DOHH2 (cell line): ENCODE measurements around the gene THBS1.

Source experiments
- H3F3A ChIP-seq: fragments of 200-600 bp; sonication (generic), shearing (Covaris generic); 2 replicates; pipeline ENCODE4 v1.6.0; 2016; ENCODE audit warnings: antibody characterized with exemption, mild to moderate bottlenecking; ENCODE audit not compliant: control insufficient read depth, insufficient read depth
- H3K27ac ChIP-seq: fragments of 200-600 bp; sonication (generic); 2 replicates; pipeline ENCODE4 v1.5.1; 2014; ENCODE audit warnings: low read depth, mild to moderate bottlenecking, low read length, moderate library complexity
- H3K27me3 ChIP-seq: fragments of 200-600 bp; sonication (generic); 2 replicates; pipeline ENCODE4 v1.6.1; 2014; ENCODE audit warnings: mild to moderate bottlenecking, low read length, mixed read lengths; ENCODE audit not compliant: control insufficient read depth
- H3K36me3 ChIP-seq: fragments of 200-600 bp; sonication (generic); 2 replicates; pipeline ENCODE4 v1.6.1; 2014; ENCODE audit warnings: mild to moderate bottlenecking, low read length, moderate library complexity, mixed read lengths; ENCODE audit not compliant: control insufficient read depth
- H3K4me1 ChIP-seq: fragments of 200-600 bp; sonication (generic); 2 replicates; pipeline ENCODE4 v1.6.1; 2014; ENCODE audit warnings: mild to moderate bottlenecking, low read length, mixed read lengths; ENCODE audit not compliant: control insufficient read depth
- H3K4me2 ChIP-seq: fragments of 200-600 bp; sonication (generic); 2 replicates; pipeline ENCODE4 v1.6.0; 2014; ENCODE audit warnings: mild to moderate bottlenecking, low read length, moderate library complexity
- H3K4me3 ChIP-seq: fragments of 200-600 bp; sonication (generic); 2 replicates; pipeline ENCODE4 v1.5.1; 2014; ENCODE audit warnings: mild to moderate bottlenecking, low read length, mixed read lengths
- H3K79me2 ChIP-seq: fragments of 200-600 bp; sonication (generic); 2 replicates; pipeline ENCODE4 v1.6.1; 2014; ENCODE audit warnings: mild to moderate bottlenecking, low read length, mixed read lengths; ENCODE audit not compliant: control insufficient read depth
- H3K9me2 ChIP-seq: fragments of 200-600 bp; sonication (generic); replicated peaks from 2 replicates; pipeline ENCODE4 v1.6.1; 2014; ENCODE audit warnings: mild to moderate bottlenecking, low read length, mixed read lengths; ENCODE audit not compliant: control insufficient read depth
- H3K9me3 ChIP-seq: fragments of 200-600 bp; sonication (generic); 2 replicates; pipeline ENCODE4 v1.6.1; 2014; ENCODE audit warnings: antibody characterized with exemption, low read length, mixed read lengths; ENCODE audit not compliant: control insufficient read depth, insufficient read depth
- H4K20me1 ChIP-seq: fragments of 200-600 bp; sonication (generic); 2 replicates; pipeline ENCODE4 v1.6.0; 2014; ENCODE audit warnings: low read depth, mild to moderate bottlenecking, antibody characterized with exemption, low read length, moderate library complexity; ENCODE audit not compliant: control insufficient read depth, insufficient read depth
- CTCF ChIP-seq: fragments of 200-600 bp; sonication (generic); IDR thresholded peaks from one replicate; pipeline ENCODE4 v1.5.1; 2014; ENCODE audit warnings: antibody characterized with exemption, mild to moderate bottlenecking, low read depth, low read length; ENCODE audit not compliant: poor library complexity, severe bottlenecking
- EZH2phosphoT487 ChIP-seq: fragments of 200-600 bp; sonication (generic); IDR thresholded peaks from 2 replicates; pipeline ENCODE4 v1.6.1; 2017; ENCODE audit warnings: borderline replicate concordance, mild to moderate bottlenecking, antibody characterized with exemption, low read length, moderate library complexity, mixed read lengths

The THBS1 gene

GRCh38 chr15:39598958-39599845 lies 18.3 kb downstream of the THBS1 start:
- no peaks in the 10 kb centered on the region for H3F3A ChIP-seq
- H3K9me3 ChIP-seq: no peaks in the 10 kb centered on the region
- H3K27me3 ChIP-seq: no peaks in the 10 kb centered on the region
- no peak overlapping the region for H3K27ac ChIP-seq
- H3K4me3 ChIP-seq: no peak overlapping the region
- no peak overlapping the region for H3K4me2 ChIP-seq
- no peaks in the 10 kb centered on the region for H4K20me1 ChIP-seq
- no peaks in the 10 kb centered on the region for H3K79me2 ChIP-seq
- TF ChIP-seq CTCF: no peak
- no peak for TF ChIP-seq EZH2phosphoT487
- H3K4me1 ChIP-seq: no peaks in the 10 kb centered on the region
- no peaks in the 10 kb centered on the region for H3K36me3 ChIP-seq
- H3K9me2 ChIP-seq: no peaks in the 10 kb centered on the region

DNA sequence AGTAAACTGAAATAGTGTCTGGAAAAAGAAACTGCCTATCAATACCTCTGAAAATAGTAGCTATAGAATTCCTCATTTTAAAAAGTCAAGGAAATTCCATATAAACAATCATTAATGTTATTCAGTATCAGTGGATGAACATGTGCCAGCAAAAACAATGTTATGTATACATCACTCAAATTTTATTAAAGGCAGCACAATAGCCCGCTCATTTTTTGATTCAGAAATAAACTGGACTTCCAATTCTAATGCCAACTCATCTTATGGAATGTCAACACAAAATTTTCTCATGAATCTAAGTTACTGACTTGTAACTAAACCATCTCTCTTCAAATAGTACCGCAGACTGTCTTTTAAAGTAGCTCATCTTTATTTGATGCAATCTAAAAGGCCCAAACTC lies 19.0 kb downstream of the THBS1 start:
- Histone ChIP-seq H3K79me2 (no peaks in the 10 kb centered on the region), H3K9me3 (no peaks in the 10 kb centered on the region), H3K27me3 (no peaks in the 10 kb centered on the region), H3F3A (no peaks in the 10 kb centered on the region), H3K9me2 (no peaks in the 10 kb centered on the region), H3K36me3 (no peaks in the 10 kb centered on the region), H3K4me3 (no peak overlapping the region), H3K4me2 (no peak overlapping the region), H3K27ac (no peak overlapping the region), H4K20me1 (no peaks in the 10 kb centered on the region), H3K4me1 (no peaks in the 10 kb centered on the region)
- TF ChIP-seq CTCF (no peak), EZH2phosphoT487 (no peak)

GRCh38 chr15:39602143-39602542 lies 21.3 kb downstream of the THBS1 start:
- Histone ChIP-seq H4K20me1 (no peaks in the 10 kb centered on the region), H3K4me3 (no peak overlapping the region), H3K9me2 (no peaks in the 10 kb centered on the region), H3K27me3 (no peaks in the 10 kb centered on the region), H3K4me1 (no peaks in the 10 kb centered on the region), H3K36me3 (no peaks in the 10 kb centered on the region), H3F3A (no peaks in the 10 kb centered on the region), H3K9me3 (no peaks in the 10 kb centered on the region), H3K4me2 (no peak overlapping the region), H3K27ac (no peak overlapping the region), H3K79me2 (no peaks in the 10 kb centered on the region)
- TF ChIP-seq EZH2phosphoT487 (no peak), CTCF (no peak)
